K562 (cell line): ENCODE results near the gene FAM43B. TPM values are rescaled to one million over a fixed set of nuclear protein-coding genes. Genes with fewer than 3 reads are reported as not detected.

Experiments used
- ATAC-seq: fragments of 200-7000 bp; cut with Tn5 transposase; 3 replicates; pipeline ENCODE4 v1.9.1; 2020; ENCODE audit warnings: moderate library complexity
- BruUV-seq: library from RNA; stranded (reverse); fragments of 400-500 nt; replicated peaks from 2 replicates; lab custom pipeline; 2021; lab: Mats Ljungman, UMichigan
- CTCF ChIA-PET: fragments of 300-600 bp; formaldehyde crosslinking; extraction: SDS; loops from one replicate; lab custom pipeline; 2021; ENCODE audit warnings: low intra/inter-chr PET ratio; lab: Yijun Ruan, JAX
- POLR2A ChIA-PET: fragments of 300-600, 350-650 bp; sonication (Branson Sonifier 250); formaldehyde crosslinking; extraction: SDS; loops from one replicate; lab custom pipeline; 2021; ENCODE audit warnings: antibody characterized with exemption, inconsistent platforms; lab: Yijun Ruan, JAX
- DNase-seq, 4 experiments: peaks; one replicate each; pipeline versions ENCODE4 v3.0.0 to v3.0.0-alpha.2; 2011 to 2018; ENCODE audit warnings: low spot score in 3 of 4, mixed read lengths in 3 of 4; ENCODE audit errors: extremely low read depth in 1 of 4
- FAIRE-seq: peaks from 2 replicates; lab custom pipeline; 2011; peaks lifted over from hg19 to GRCh38; lab: Jason Lieb, UNC
- H2AFZ ChIP-seq: 2 replicates; pipeline ENCODE4 v1.6.0; 2011; ENCODE audit warnings: low read depth, low read length, control low read depth, inconsistent platforms
- H3K27ac ChIP-seq: fragments of 200-600 bp; 3 replicates; pipeline ENCODE4 v1.8.0; 2011; ENCODE audit warnings: low read depth, mild to moderate bottlenecking, control low read depth, inconsistent platforms, low read length, moderate library complexity, mixed read lengths; ENCODE audit errors: extremely low read depth
- H3K27me3 ChIP-seq, 2 experiments: fragments of 300-600 bp in 1 of 2; 2 replicates in 1 of 2; 3 replicates in 1 of 2; pipeline versions ENCODE4 v1.6.0 to v1.8.0; 2011; ENCODE audit warnings: inconsistent platforms in 2 of 2, low read length in 2 of 2, mild to moderate bottlenecking in 1 of 2, mixed read lengths in 1 of 2, moderate library complexity in 1 of 2; ENCODE audit not compliant: control insufficient read depth in 2 of 2, insufficient read depth in 2 of 2
- H3K36me3 ChIP-seq: fragments of 300-600 bp; 3 replicates; pipeline ENCODE4 v1.8.0; 2011; ENCODE audit warnings: mild to moderate bottlenecking, low read length, inconsistent platforms; ENCODE audit not compliant: control insufficient read depth, insufficient read depth
- H3K4me1 ChIP-seq, 2 experiments: fragments of 200-600 bp in 1 of 2; replicated peaks in 1 of 2; 2 replicates in 1 of 2; 3 replicates in 1 of 2; pipeline versions ENCODE4 v1.5.1 to v1.8.0; 2011; ENCODE audit warnings: inconsistent platforms in 2 of 2, low read length in 2 of 2, mild to moderate bottlenecking in 1 of 2, mixed read lengths in 1 of 2, moderate library complexity in 1 of 2; ENCODE audit not compliant: control insufficient read depth in 2 of 2, insufficient read depth in 2 of 2
- H3K4me2 ChIP-seq: 2 replicates; pipeline ENCODE4 v1.6.1; 2011; ENCODE audit warnings: low read length, control low read depth, inconsistent platforms, mixed read lengths; ENCODE audit not compliant: insufficient read depth
- H3K4me3 ChIP-seq: fragments of 200-600 bp; sonication (generic), shearing (Covaris generic); 2 replicates; pipeline ENCODE4 v1.5.1; 2016; ENCODE audit warnings: control low read depth, inconsistent platforms
- H3K79me2 ChIP-seq: fragments of 200-600 bp; 3 replicates; pipeline ENCODE4 v1.8.0; 2011; ENCODE audit warnings: low read length, inconsistent platforms; ENCODE audit not compliant: control insufficient read depth, insufficient read depth
- H3K9ac ChIP-seq, 2 experiments: 2 replicates each; pipeline versions ENCODE4 v1.6.0 to v1.6.1; 2011; ENCODE audit warnings: low read depth in 2 of 2, low read length in 2 of 2, control low read depth in 1 of 2, inconsistent platforms in 1 of 2, mild to moderate bottlenecking in 1 of 2, mixed read lengths in 1 of 2; ENCODE audit not compliant: insufficient read depth in 1 of 2
- H3K9me1 ChIP-seq: one replicate; pipeline ENCODE4 v1.6.0; 2011; ENCODE audit warnings: inconsistent platforms, mild to moderate bottlenecking, low read length, moderate library complexity; ENCODE audit not compliant: control insufficient read depth, insufficient read depth
- H3K9me3 ChIP-seq: replicated peaks from 2 replicates; pipeline ENCODE4 v1.5.1; 2011; ENCODE audit warnings: low read depth, low read length, inconsistent platforms; ENCODE audit not compliant: control insufficient read depth, insufficient read depth
- H4K20me1 ChIP-seq: replicated peaks from 2 replicates; pipeline ENCODE4 v1.6.1; 2011; ENCODE audit warnings: low read length, inconsistent platforms, mixed read lengths; ENCODE audit not compliant: control insufficient read depth, insufficient read depth
- CBX2 ChIP-seq: fragments of 200-600 bp; sonication (generic); IDR thresholded peaks from one replicate; pipeline ENCODE4 v1.6.1; 2012; ENCODE audit warnings: mild to moderate bottlenecking, low read length, inconsistent platforms; ENCODE audit not compliant: insufficient read depth, poor library complexity, severe bottlenecking
- CREM ChIP-seq: IDR thresholded peaks from 2 replicates; pipeline ENCODE4 v1.6.1; 2014; ENCODE audit warnings: antibody characterized with exemption, low read depth
- CUX1 ChIP-seq: fragments of 200-800 bp; sonication (Bioruptor generic); IDR thresholded peaks from 2 replicates; pipeline ENCODE4 v1.6.1; 2016; ENCODE audit warnings: missing genetic modification characterization, missing compliant biosample characterization
- ELF4 ChIP-seq: fragments of 450-650 bp; formaldehyde crosslinking; IDR thresholded peaks from 2 replicates; pipeline ENCODE4 v1.4.0; 2022; ENCODE audit warnings: missing genetic modification characterization
- ZNF24 ChIP-seq: fragments of 450-650 bp; IDR thresholded peaks from 2 replicates; pipeline ENCODE4 v1.6.1; 2016
- ZNF354B ChIP-seq: fragments of 250-450 bp; sonication (Bioruptor Pico); IDR thresholded peaks from 2 replicates; pipeline ENCODE4 v1.4.0; 2020
- ZNF644 ChIP-seq: fragments of 200-800 bp; sonication (Bioruptor generic); IDR thresholded peaks from 2 replicates; pipeline ENCODE4 v1.6.1; 2016; ENCODE audit warnings: low read depth, missing genetic modification characterization, missing compliant biosample characterization
- ZNF696 ChIP-seq: fragments of 250-450 bp; sonication (Bioruptor Pico); conservative IDR thresholded peaks from 2 replicates; pipeline ENCODE4 v1.4.0; 2020; ENCODE audit warnings: mild to moderate bottlenecking, moderate library complexity
- WGBS: fragments of 100-300 bp; shearing (Covaris generic); methylation state at CpG from one replicate; pipeline ENCODE4 v1.1.6; 2016; ENCODE audit warnings: low coverage, mixed read lengths; ENCODE audit not compliant: insufficient coverage; ENCODE audit errors: missing lambda C conversion rate; 5-methylcytosine and 5-hydroxymethylcytosine counted together
- in situ Hi-C: fragments of 300-500 bp; cut with MboI; formaldehyde crosslinking; loops from 4 replicates; pipeline ENCODE4 v1.15.0; 2018; ENCODE audit warnings: inconsistent platforms, mixed read lengths
- intact Hi-C: fragments of 100-400 bp; cut with micrococcal nuclease; formaldehyde crosslinking; loops from 2 replicates; pipeline ENCODE4 v1.14.2; 2022
- polyA plus RNA-seq, 8 experiments: library from polyadenylated mRNA; depleted of rRNA in 4 of 8; stranded (reverse) in 5 of 8; unstranded in 3 of 8; fragments of >200 nt; fragmentation: Nextera tagmentation in 2 of 8; fragmentation: Illumina TruSeq in 1 of 8; extraction: Ambion mirVana in 2 of 8; extraction: Trizol in 1 of 8; gene quantifications; 2 replicates each; pipeline versions ENCODE4 v1.2.1 to v1.2.3, GENCODE V29; 2011 to 2014; ENCODE audit warnings: inconsistent platforms in 1 of 8, missing spikeins in 1 of 8
- total RNA-seq, 7 experiments: library from RNA; depleted of rRNA in 6 of 7; stranded (reverse); fragments of >200 nt in 6 of 7; fragmentation: Illumina TruSeq in 2 of 7; extraction: Trizol in 2 of 7; gene quantifications; 2 replicates each; pipeline versions ENCODE4 v1.2.1 to v1.2.3, GENCODE V29; 2011 to 2021; ENCODE audit warnings: low replicate concordance in 1 of 7

Gene FAM43B
- total and polyA plus RNA-seq, 9 of the 15 experiments (the other 6 are each of a cell fraction or from before 2014, with no cell fraction given) = not detected

- Histone ChIP-seq H3K4me1 (no peaks in the 10 kb centered on the region), H3K9me1 (no peaks in the 10 kb centered on the region), H3K36me3 (no peaks in the 10 kb centered on the region), H3K9me3 (no peaks in the 10 kb centered on the region), H3K79me2 (no peaks in the 10 kb centered on the region), H3K27ac (no peak overlapping the region), H3K4me3 (no peak overlapping the region), H3K9ac (no peak overlapping the region), H3K4me2 (no peak overlapping the region)
- ATAC-seq (no peak), FAIRE-seq (no peak)
- POLR2A ChIA-PET = interaction anchor here (0.6 to 3.0 kb wide), 4 partner anchors 10 to 220 kb away, joined by 3 to 10 read pairs (median 8); no protein-coding TSS in a partner anchor
- no TSS peak for BruUV-seq
- intact Hi-C loops = no loop called here
- 0% methylated on average over 2 of the region's 2 CpGs for WGBS
- no peak for TF ChIP-seq ELF4 (CRISPR knock-in tag)
- TF ChIP-seq, all 486 proteins: peak for 0
- DNase-seq = no peak
- Histone ChIP-seq H3K27me3 (peaks cover 52 to 79% of the 10 kb centered on the region in 2 experiments), H2AFZ (no peak overlapping the region), H4K20me1 (peaks cover 7% of the 10 kb centered on the region; the same call in 1 of the 2 replicates)
- in situ Hi-C loops = no loop called here
- CTCF ChIA-PET = interaction anchor here (0.6 kb wide), 1 partner anchor 39 kb away, joined by 7 read pairs; no protein-coding TSS in a partner anchor
Observed at GRCh38 chr1:20538227-20538626, 14.1 kb upstream of the FAM43B start.

DNA sequence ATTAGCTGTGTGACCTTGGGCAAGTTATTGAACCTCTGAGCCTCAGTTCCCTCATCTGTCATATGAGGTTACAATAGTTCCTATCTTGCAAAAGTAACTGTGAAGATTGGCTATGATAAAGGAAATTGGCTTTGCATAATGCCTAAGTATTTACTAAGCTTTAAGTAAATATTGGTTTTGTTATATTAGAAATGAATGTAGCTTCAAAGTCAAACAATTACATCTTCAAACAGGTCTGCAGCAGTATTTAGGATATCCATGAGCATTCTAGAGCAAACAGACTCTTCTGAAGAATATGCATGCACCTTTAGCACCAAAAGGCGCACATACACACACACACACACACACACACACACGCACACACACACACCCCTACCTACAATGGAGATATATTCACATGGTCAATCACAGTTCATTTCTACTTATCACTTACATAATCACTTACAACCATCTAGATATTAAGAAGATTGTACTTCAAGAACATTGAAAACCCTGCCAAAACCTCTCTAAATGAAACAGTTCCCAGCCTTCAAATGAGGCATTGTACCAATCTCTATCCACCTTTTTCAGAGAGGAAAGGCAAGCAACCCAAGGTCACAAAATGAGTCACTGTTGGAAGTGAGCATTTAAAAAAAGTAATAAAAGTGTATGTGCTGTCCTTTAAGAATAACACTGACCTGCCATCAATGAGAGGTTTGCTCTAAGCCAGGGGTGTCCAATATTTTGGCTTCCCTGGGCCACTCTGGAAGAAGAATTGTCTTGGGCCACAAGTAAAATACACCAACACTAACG, 13.4 kb upstream of the FAM43B start:
- ATAC-seq (no peak), FAIRE-seq (no peak), DNase-seq (no peak)
- Histone ChIP-seq H3K36me3 (no peaks in the 10 kb centered on the region), H3K9me3 (no peaks in the 10 kb centered on the region), H3K9me1 (no peaks in the 10 kb centered on the region), H3K4me2 (no peak overlapping the region), H2AFZ (no peak overlapping the region), H4K20me1 (peaks cover 7% of the 10 kb centered on the region; the same call in 1 of the 2 replicates), H3K79me2 (no peaks in the 10 kb centered on the region), H3K27me3 (peaks cover 53 to 78% of the 10 kb centered on the region in 2 experiments), H3K4me1 (no peaks in the 10 kb centered on the region), H3K27ac (no peak overlapping the region), H3K4me3 (no peak overlapping the region), H3K9ac (no peak overlapping the region)
- BruUV-seq = no TSS peak
- 3% methylated on average over 3 of the region's 3 CpGs for WGBS
- intact Hi-C loops = no loop called here
- ChIA-PET CTCF (interaction anchor here (0.6 kb wide), 1 partner anchor 38 kb away, joined by 7 read pairs; no protein-coding TSS in a partner anchor), POLR2A (interaction anchor here (0.6 to 3.0 kb wide), 5 partner anchors 9 to 221 kb away, joined by 3 to 10 read pairs (median 5); no protein-coding TSS in a partner anchor)
- in situ Hi-C loops = no loop called here
- no peak for TF ChIP-seq ZNF24
- TF ChIP-seq ZNF696 (CRISPR knock-in tag) = no peak
- TF ChIP-seq ZNF644 (tag) = no peak
- TF ChIP-seq CBX2 = no peak
- no peak for TF ChIP-seq CREM
- TF ChIP-seq ZNF354B = no peak
- TF ChIP-seq CUX1 (CRISPR knock-in tag) = no peak
